Measurements from ENCODE around the gene TNXB.

DNA sequence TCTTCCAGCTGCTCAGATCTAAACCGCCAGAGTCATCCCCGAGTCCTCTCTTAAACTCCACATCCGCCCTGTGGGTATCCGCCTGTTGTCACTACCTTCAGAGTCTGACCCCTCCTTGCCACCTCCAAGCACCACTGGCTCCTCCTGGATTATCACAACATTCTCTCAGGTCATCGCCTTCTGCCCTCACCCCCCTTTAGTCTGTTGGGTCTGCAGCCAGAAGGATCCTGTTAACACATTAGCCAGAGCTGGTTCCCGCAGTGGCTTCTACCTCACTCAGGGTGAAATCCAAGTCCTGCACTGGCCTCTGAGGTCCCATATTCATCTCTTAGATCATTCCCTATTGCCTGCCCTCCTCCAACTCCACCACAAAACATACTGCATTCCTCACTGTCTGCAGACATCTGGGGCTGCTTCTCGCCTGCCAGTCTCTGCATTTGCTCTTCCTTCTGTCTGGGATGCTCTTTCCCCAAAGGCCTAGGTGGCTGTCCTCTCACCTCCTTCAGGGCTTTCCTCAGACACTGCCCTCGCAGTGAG, 34.1 kb downstream of the TNXB start:
- TF ChIP-seq CTCF (IDR thresholded peaks at IDR 0.05) (no peak), POLR2A (IDR thresholded peaks at IDR 0.05) (no peak)
